GM21367 (cell line): Measurements from ENCODE around the gene FUT6.
"Not testable (repeated sequence)": the region's sequence is repeated elsewhere in the genome, so short reads cannot be mapped to it uniquely, and the experiment has no call there.

Experiments
- ATAC-seq: cut with Tn5 transposase; IDR thresholded peaks from one replicate; pipeline ENCODE4 v1.9.1; 2021; ENCODE audit not compliant: unreplicated experiment

Gene FUT6

DNA sequence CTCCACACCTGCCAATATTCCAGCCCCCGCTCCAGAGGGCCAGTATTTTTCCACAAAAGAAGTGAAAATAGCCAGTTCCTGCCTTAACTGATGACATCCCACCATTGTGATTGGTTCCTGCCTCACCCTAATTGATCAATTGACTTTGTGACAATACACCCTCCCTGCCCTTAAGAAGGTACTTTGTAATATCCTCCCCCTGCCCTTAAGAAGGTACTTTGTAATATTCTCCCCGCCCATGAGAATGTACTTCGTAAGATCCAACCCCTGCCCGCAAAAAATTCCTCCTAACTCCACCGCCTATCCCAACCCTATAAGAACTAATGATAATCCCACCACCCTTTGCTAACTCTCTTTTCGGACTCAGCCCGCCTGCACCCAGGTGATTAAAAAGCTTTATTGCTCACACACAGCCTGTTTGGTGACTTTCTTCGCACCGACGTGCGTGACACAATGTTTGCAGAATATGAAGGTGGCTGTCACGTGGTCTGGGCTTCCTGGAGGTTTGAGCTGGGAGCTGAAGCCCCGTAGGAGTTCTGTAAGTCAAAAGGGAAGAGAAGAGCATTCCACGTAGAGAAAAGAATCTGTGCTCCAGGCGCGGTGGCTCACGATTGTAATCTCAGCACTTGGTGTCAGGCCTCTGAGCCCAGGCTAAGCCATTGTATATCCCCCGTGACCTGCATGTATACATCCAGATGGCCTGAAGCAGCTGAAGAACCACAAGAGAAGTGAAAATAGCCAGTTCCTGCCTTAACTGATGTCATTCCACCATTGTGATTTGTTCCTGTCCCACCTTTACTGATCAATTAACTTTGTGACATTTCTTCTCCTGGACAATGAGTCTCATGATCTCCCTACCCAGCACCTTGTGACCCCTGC is 17.9 kb upstream of the FUT6 start:
- ATAC-seq, result no peak

DNA sequence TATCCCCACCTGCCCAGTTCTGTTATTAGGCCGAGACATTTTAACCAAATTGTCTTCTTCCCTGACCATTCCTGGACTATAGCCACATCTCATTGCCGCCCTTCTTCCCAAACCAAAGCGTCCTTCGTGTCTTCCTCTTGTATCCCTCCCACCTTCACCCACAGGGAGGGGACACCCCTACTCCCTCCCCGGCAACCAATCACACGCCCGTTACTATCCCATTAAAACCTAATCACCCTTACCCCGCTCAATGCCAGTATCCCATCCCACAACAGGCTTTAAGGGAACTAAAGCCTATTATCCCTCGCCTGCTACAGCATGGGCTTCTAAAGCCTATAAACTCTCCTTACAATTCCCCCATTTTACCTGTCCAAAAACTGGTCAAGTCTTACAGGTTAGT is 15.6 kb upstream of the FUT6 start:
- not testable (repeated sequence) for ATAC-seq

DNA sequence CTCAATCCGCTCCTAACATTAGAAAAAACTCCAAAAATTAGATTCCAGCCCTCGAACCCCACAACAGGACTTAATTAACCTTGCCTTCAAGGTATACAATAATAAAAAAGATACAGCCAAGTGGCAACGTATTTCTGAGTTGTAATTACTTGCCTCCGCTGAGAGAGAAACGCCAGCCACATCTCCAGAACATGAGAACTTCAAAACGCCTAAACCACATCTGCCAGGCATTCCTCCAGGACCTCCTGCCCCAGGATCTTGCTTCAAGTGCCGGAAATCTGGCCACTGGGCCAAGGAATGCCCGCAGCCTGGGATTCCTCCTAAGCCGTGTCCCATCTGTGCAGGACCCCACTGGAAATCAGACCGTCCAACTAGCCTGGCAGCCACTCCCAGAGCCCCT is 14.6 kb upstream of the FUT6 start:
- ATAC-seq, result not testable (repeated sequence)

DNA sequence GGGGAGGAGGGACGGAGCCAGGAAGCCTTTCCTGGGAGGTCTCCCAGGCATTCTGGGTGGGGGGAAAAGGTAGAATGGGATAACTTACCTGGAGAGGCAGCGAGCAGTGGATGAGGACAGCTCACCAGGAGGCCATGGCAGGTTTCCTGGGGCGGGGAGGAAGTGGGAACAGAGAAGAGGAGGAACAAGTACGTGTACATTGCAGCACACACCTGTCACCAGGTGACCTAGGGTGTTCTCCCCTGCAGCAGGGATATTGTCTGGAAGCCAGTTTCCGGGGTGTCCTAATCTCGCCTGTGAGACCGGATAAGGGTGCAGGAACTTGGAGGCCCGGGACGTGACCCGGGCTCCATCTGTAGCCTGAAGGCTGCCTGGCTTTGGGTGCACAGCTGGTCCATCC is 11.8 kb upstream of the FUT6 start, which contains the start of gene FUT3:
FUT3 (minus strand) TSS at position 148 of the 400 bp plus-strand sequence.
- no peak for ATAC-seq

DNA sequence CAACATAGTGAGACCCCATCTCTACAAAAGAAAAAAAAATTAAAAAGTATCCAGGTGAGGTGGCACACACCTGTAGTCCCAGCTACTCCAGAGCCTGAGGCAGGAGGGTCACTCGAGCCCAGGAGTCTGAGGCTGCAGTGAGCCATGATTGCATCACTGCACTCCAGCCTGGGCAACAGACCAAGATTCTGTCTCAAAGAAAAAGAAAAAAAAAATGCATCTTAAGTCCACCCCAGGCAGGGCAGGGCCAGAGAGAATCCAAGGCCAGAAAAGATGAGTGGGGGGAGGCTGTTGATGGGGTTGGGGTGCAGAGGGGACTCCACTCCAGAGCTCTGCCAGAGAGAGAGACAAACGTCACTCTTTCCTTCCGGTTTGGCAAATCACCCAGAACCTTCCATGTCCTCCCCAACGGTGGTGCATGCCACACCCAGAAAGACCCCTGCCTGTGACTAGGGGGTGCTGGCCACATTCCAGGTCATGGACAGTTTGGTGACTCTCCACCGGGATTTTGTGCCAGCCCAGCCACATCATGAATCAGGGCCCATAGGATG is 11.3 kb upstream of the FUT6 start:
- ATAC-seq, result no peak

DNA sequence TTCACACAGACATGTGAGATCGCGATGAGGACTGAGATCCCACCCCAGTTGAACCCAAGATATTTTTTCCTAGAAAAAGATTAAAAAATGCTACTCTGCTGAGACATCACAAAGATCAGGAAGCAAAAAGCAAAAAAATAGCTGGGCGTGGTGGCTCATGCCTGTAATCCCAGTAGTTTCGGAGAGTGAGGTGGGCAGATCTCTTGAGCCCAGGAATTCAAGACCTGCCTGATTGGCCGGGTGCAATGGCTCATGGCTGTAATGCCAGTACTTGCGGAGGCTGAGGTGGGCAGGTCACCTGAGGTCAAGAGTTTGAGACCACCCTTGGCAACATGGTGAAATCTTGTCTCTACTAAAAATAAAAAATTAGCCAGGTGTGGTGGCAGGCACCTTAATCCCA is 10.7 kb upstream of the FUT6 start:
- no peak for ATAC-seq

DNA sequence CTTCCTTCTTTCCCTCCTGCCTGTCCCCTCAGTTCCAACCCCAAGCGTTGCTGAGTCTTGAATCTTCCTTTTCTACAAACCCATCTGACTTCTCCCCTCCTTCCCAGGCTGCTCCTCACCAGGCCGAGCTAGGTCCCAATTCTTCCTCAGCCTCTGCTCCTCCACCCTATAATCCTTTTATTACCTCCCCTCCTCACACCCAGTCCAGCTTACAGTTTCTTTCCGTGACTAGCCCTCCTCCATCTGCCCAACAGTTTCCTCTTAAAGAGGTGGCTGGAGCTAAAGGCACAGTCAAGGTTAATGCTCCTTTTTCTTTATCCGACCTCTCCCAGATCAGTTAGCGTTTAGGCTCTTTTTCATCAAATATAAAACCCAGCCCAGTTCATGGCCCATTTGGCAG is 9.1 kb upstream of the FUT6 start:
- ATAC-seq, result not testable (repeated sequence)

DNA sequence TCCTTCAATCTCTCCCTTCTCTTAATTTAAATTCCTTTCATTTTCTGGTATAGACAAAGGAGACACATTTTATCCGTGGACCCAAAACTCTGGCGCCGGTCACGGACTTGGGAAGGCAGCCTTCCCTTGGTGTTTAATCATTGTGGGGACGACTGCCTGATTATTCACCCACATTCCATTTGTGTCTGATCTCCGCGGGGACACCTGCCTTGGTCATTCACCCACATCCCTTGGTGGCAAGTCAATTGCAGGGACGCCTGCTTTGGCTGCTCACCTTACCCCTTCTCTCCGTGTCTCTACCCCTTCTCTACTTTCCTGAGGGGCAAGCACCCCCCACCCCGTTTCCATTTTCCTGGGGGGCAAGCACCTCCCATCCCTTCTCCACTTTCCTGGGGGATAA is 8.3 kb upstream of the FUT6 start:
- not testable (repeated sequence) for ATAC-seq

DNA sequence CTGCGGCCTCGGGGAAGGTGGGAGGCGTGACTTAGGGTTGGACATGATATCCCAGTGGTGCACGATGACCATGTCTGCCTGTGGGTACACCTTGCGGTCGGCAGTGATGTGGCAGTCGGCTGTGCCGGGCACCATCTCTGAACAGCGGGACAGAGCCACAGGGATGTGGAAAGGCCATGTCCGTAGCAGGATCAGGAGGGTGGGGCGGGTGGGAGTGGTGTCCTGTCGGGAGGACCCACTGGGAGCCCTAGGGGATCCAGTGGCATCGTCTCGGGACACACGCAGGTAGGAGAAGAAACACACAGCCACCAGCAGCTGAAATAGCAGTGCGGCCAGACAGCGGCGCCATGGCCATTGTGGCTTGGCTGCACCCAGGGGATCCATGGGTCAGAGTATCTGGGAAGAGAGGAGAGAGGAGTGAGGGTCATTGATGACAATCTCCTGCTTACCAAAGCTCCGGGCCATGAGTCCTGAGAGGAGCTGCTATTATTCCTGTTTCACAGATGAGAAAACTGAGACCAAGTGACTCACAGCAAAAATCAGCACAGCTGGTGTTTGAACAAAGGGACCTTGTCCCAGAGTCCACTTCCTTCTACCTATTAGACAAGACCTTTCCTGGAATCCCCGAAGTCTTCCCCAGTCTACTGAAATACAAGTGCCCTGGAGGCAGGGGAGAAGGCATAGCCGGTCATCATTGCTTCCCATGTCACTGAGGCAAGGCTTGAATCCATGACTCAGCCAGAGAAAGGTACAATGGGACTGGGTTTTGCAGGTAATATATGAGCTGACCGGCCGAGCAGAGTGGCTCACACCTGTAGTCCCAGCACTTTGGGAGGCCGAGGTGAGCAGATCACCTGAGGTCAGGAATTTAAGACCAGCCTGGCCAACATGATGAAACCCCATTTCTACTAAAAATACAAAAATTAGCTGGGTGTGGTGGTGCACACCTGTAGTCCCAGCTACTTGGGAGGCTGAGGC is 5.2 kb upstream of the FUT6 start:
- no peak for ATAC-seq

DNA sequence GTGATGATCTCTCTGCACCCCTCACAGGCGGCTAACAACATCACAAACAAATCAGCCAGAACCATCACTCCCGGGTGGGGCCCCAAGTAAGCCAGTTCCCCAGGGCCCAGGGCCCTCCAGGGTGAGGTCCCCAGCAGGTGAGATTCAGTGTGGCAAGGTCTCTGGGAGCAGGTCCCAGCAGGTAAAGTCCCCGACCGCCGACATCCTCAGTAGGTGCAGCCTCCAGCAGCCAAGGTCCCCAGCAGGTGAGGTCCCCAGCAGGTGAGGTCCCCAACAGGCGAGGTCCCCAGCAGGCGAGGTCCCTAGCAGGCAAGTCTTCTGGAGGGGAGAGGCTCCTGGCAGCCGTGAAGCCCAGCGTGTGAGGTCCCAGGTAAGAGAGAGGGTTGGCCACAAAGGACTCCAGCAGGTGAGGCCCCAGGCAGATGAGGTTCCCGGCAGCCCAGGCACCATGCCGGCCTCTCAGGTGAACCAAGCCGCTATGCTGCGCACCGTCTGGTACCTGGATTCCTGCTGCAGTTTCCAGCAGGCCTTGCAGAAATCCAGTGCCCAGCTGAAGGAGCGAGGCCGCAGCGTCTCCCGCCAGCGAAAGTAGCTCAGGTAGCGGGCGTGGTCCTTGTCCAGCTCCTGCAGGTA is 3.9 kb upstream of the FUT6 start:
- ATAC-seq, result no peak

DNA sequence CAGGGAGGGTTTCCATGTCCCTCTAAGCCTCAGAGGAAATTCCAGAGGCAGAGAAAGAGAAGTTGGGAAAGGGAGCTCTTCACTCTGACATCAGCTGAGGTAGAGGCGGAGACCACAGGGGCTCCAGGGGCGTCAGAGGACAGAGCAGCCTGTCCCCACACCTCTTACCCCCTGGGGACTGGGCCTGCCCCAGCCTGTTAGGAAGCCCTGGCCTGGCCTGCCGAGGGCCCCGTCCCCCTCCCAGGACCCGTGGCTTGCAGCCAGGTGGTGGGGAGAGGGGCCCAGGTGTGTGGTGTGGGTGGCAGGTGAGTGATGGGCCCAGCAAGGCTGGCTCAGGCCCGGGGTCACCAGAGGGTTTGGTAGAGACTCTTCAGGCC is 2.2 kb upstream of the FUT6 start:
- not testable (repeated sequence) for ATAC-seq

DNA sequence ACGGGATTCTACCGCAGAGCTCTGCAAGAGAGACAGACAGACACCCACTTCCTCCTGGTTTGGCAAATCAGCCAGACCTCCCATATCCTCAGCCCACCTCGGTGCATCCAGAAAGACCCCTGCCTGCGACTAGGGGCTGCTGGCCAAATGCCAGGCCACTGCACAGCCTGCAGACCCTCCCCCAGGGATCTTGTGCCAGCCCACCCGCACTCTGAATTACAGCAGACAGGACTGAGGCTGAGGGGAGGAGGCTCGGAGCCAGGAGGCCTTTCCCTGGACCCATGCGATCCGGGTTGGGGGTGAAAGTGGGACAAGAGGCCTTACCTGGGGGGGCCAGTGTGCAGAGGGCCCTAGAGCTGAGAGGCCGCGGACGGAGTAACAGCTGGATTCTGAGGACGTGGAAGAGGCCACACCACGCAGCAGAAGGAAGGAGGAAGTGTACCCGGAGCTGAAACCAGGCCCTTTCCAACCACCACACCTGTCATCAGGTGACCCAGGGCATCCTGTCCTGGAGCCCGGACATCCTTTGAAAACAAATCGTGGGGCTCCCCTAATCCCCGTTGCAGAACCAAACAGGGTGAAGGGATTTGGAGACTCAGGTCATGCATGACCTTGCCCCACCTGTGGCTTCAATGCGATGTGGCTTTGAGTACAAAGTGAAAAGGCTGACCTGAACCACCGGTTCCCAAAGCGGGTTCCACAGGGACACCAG is 993 bp downstream of the FUT6 start:
- ATAC-seq, result no peak

DNA sequence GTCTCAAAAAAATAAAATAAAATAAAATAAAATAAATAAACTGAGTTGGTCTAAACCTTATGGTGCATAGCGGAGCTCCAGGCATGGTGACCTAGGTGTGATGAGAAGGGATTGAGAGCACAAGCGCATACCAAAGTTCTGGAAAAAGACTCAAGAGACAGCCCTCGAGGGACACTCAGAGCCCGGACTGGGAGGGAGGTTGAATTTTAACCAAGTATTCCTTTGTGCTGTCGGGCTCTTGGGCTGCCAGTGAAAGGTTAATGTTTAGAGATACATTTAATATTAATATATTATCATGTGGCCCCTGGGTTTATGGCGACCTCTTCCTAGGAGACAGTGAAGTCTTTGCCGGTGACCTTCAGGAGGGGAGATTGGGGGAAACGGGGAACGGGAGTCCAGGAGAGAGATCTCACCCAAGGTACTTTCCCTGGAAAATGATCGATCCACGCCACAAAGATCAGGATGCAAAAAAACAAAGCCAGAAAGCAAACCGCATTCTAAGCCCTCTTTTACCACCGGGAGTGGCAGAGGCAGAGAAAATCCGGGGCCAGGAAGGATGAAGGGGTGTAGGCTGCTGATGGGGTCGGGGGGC is 1.6 kb downstream of the FUT6 start:
- no peak for ATAC-seq

DNA sequence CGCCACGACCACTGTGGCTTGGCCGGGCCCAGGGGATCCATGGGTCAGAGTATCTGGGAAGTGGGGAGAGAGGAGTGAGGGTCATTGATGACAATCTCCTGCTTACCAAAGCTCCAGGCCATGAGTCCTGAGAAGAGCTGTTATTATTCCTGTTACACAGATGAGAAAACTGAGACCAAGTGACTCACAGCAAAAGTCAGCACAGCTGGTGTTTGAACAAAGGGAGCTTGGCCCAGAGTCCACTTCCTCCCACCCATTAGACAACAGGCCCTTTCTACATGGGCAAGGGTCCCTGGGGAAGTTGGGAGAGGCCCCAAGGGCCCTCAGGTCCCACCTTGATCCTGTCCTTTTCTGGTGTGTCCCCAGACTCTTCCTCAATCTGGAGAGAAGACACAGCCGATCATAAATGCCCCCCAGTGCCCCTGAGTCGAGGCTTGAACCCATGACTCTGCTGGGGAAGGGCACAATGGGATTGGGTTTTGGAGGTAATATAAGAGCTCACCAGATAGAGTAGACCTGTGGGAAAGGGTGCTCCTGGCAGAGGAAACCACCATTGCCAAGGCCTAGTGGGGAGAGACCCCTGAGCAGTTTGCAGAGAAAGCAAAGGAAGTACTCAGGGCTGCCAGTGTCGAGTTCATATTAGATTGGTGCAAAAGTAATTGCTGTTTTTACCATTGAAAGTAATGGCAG is 6.8 kb downstream of the FUT6 start:
- ATAC-seq, result no peak

DNA sequence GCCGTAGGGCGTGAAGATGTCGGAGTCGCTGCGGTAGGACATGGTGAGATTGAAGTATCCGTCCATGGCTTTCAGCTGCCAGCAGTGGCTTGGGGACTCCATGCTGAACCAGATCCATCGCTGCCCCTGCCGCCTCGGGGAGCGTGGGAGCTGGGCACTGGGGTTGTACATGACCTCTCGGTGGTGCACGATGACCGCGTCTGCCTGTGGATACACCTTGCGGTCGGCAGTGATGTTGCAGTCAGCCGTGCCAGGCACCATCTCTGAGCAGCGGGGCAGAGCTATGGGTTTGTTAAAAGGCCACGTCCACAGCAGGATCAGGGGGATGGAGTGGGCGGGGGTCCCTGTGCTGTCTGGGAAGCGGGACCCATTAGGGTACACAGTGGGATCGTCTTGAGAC is 7.4 kb downstream of the FUT6 start:
- ATAC-seq, result no peak

DNA sequence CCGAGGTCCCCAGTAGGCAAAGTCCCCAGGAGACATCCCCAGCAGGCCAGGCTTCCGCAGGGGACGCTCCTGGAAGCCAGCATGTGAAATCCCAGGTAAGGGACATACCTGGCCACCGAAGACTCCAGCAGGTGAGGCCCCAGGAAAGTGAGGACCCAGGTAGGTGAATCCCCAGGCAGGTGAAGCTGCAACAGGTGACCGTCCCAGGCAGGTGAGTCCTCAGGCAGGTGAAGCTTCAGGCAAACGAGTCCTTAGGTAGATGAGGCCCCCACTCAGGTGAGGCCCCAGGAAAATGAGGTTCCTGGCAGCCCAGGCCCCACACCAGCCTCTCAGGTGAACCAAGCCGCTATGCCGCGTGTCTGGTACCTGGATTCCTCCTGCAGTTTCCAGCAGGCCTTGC is 8.3 kb downstream of the FUT6 start:
- no peak for ATAC-seq

DNA sequence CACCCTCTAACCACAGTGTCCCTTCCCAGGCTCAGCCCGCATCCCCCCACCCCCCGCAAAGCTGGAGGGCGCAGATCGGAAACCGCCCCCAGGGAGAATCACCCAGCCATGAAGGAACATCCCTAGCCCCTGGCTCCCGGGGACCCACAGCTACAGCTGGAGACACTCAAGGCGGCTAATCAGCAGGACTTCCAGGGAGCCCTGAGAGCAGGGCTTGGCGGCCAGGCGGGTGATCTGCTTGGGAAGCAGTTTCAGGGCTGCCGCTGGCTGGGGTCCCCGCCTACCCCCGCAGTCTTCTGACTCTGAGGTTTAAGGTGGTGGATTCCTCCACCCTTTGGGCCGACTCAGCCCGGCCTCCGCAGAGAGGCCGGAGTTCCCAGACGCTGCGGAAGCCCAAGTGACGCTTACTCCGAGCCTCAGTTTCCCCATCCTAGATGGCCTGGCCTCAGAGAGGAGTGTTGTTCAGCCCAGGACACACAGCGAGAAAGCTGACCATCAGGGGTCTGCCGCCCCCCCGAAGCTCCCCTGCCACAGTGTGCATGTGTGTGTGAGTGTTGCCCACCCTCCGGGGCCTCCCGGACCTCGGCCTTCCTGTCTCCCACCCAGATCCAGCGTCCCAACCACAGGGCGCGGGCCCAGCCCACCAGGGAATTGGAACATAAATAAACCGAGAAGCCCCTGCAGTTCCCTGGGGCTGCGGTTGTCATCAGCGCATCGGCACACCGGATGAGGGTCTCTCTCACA is 9.8 kb downstream of the FUT6 start:
- no peak for ATAC-seq

DNA sequence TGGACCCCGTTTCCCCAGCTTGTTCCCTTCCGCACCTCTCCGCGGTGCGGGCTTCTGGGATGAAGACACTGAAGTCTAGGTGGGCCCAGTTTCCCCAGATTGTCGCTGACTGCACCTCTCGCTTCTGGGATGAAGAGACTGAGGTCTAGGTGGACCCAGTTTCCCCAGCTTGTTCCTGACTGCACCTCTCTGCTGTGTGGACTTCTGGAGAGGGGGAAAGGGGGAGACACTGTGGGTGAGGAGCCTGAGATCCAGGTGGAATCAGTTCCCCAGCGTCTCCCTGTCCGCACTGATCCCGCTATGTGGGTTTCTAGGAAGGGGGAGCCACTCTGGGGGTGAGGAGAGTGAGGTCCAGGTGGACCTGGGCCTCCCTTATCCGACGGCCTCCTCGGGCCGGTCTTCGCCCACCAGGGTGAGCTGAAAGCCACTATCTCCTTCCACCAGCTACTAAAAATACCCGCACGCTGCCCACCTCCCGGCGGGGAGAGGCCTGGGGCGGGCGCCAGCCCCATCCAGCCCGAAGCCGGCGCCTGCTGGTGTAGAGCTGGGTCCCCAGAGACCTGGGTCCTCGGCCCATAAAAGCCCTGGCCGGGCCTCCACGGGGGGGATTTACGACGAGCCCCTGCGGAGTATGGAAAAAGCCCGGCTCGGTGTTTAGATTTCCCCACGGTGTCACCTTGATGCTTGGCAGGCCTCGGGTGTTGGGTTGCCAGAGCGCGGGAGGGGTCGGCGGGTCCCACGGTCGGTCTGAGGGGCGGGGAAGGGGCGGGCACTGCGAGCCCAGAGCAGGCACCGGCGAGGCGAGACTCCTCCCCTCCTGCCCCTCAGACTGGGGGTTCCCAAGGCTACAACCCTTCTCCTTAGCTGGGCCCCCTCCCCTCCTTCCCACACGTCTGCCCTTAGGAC is 10.6 kb downstream of the FUT6 start:
- no peak for ATAC-seq
